Heart left ventricle (tissue), 13 donors: ENCODE results near the gene MROH2B.

Source experiments
- CTCF ChIP-seq, 12 donors: fragments of 200-600 bp; sonication (generic) in 4 of 12; IDR thresholded peaks; one replicate each; pipeline versions ENCODE4 v1.5.0 to v1.8.0; 2018 to 2022; ENCODE audit warnings: antibody characterized with exemption in 12 of 12, mild to moderate bottlenecking in 5 of 12
- POLR2A ChIP-seq, 2 donors: fragments of 450-650 bp; IDR thresholded peaks; one replicate each; pipeline ENCODE4 v1.6.1; 2017; ENCODE audit warnings: antibody characterized with exemption in 2 of 2, mild to moderate bottlenecking in 2 of 2, moderate library complexity in 2 of 2
- donor health status: ischemic (EF 13 %, LVEDD 7.1; RV severe dilation, severe dysfunction).
- donor health status: DM: no; HTN: yes; CAD: no.
- donor health status: DM: no; HTN: no; CAD: no.
- donor health status: ischemic (EF 25% LVEDD 6.9; RV normal size, moderate dysfunction).
- donor health status: ischemic (EF 25% LVEDD 5.7; RV mildly dilated, moderate dysfunction).
- donor health status: ischemic (EF 35%, LVEDD 5.7; RV mildly dilated, moderate dysfunction).
- donor health status: nonischemic (EF 11% LVEDD 7.7; RV severe dilation, severe dysfunction).
- donor health status: DM: yes; HTN: yes; CAD: no.
- donor health status: PGD.
- donor health status: ischemic (EF 29% LVEDD 5.4; RV normal size, mild dysfunction).
- donor health status: nonischemic (EF 23%, LVEDD 6.1; RV moderate dilation, normal function).

GRCh38 chr5:41010572-41010971 lies 60.6 kb downstream of the MROH2B start:
- no peak for TF ChIP-seq CTCF (IDR thresholded peaks at IDR 0.05)
- no peak for TF ChIP-seq POLR2A (IDR thresholded peaks at IDR 0.05)
